Hepatocyte (in vitro differentiated cells): ENCODE measurements around the gene TUBA1B.

Experiments
- EZH2 ChIP-seq: fragments of 200-600 bp; sonication (generic); IDR thresholded peaks from 2 replicates; pipeline ENCODE4 v1.6.1; 2016; ENCODE audit warnings: antibody characterized with exemption, mild to moderate bottlenecking, borderline replicate concordance
- EZH2phosphoT487 ChIP-seq: fragments of 200-600 bp; sonication (generic); IDR thresholded peaks from one replicate; pipeline ENCODE4 v1.6.1; 2018; ENCODE audit warnings: antibody characterized with exemption, mild to moderate bottlenecking, low read depth, moderate library complexity; ENCODE audit not compliant: unreplicated experiment, severe bottlenecking
- TF ChIP-seq, protein P1 (sequence below): fragments of 200-600 bp; sonication (generic); IDR thresholded peaks from 2 replicates; pipeline ENCODE4 v1.5.1; 2016; ENCODE audit warnings: antibody characterized with exemption, mild to moderate bottlenecking; ENCODE audit not compliant: poor library complexity

DNA sequence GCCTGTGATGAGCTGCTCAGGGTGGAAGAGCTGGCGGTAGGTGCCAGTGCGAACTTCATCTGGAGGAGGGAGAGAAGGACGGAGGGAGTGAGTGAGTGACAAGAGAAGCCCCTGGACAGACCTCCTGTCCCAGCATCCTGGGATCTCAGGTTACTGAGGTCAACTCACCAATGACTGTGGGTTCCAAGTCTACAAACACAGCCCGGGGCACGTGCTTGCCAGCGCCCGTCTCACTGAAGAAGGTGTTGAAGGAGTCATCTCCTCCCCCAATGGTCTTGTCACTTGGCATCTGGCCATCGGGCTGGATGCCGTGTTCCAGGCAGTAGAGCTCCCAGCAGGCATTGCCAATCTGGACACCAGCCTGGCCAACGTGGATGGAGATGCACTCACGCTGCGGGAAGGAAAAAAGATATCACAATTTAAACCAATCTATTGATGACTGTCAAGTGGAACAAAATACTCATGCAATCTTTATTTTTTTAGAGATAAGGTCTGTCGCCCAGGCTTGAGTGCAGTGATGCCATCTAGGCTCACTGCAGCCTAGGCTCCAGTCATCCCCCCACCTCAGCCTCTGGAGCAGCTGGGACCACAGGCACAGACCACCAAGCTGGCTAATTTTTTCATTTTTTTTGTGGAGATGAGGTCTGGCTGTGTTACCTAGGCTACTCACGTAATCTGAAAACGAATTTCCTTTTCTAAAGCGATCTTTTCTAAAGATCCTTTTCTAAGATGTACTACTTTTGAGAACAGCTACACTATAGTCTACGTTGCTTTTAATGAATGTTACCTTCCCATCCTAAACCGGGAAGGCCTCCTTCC is 1.7 kb downstream of the TUBA1B start:
- TF ChIP-seq EZH2phosphoT487 = no peak
- TF ChIP-seq, protein P1, sequence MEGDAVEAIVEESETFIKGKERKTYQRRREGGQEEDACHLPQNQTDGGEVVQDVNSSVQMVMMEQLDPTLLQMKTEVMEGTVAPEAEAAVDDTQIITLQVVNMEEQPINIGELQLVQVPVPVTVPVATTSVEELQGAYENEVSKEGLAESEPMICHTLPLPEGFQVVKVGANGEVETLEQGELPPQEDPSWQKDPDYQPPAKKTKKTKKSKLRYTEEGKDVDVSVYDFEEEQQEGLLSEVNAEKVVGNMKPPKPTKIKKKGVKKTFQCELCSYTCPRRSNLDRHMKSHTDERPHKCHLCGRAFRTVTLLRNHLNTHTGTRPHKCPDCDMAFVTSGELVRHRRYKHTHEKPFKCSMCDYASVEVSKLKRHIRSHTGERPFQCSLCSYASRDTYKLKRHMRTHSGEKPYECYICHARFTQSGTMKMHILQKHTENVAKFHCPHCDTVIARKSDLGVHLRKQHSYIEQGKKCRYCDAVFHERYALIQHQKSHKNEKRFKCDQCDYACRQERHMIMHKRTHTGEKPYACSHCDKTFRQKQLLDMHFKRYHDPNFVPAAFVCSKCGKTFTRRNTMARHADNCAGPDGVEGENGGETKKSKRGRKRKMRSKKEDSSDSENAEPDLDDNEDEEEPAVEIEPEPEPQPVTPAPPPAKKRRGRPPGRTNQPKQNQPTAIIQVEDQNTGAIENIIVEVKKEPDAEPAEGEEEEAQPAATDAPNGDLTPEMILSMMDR = no peak
- no peak for TF ChIP-seq EZH2
